Loucy (cell line): ENCODE measurements around the gene RAD54L.
"Not testable (repeated sequence)": the region's sequence is repeated elsewhere in the genome, so short reads cannot be mapped to it uniquely, and the experiment has no call there.

Experiments
- EZH2phosphoT487 ChIP-seq: fragments of 200-600 bp; IDR thresholded peaks from 2 replicates; pipeline ENCODE4 v1.6.1; 2018; ENCODE audit warnings: antibody characterized with exemption, mild to moderate bottlenecking, moderate library complexity, borderline replicate concordance
- TF ChIP-seq, protein P1 (sequence below): fragments of 200-600 bp; sonication (generic); conservative IDR thresholded peaks from 2 replicates; pipeline ENCODE4 v1.5.1; 2014; ENCODE audit warnings: mild to moderate bottlenecking, antibody characterized with exemption, low read length

- TF ChIP-seq, protein P1, sequence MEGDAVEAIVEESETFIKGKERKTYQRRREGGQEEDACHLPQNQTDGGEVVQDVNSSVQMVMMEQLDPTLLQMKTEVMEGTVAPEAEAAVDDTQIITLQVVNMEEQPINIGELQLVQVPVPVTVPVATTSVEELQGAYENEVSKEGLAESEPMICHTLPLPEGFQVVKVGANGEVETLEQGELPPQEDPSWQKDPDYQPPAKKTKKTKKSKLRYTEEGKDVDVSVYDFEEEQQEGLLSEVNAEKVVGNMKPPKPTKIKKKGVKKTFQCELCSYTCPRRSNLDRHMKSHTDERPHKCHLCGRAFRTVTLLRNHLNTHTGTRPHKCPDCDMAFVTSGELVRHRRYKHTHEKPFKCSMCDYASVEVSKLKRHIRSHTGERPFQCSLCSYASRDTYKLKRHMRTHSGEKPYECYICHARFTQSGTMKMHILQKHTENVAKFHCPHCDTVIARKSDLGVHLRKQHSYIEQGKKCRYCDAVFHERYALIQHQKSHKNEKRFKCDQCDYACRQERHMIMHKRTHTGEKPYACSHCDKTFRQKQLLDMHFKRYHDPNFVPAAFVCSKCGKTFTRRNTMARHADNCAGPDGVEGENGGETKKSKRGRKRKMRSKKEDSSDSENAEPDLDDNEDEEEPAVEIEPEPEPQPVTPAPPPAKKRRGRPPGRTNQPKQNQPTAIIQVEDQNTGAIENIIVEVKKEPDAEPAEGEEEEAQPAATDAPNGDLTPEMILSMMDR = not testable (repeated sequence)
- not testable (repeated sequence) for TF ChIP-seq EZH2phosphoT487
These were observed 72.7 kb downstream of the RAD54L start for GRCh38 chr1:46319960-46320914.
